Measurements from ENCODE around the gene ITGA1. TPM values are rescaled to one million over a fixed set of nuclear protein-coding genes. Genes with fewer than 3 reads are reported as not detected.

Gene ITGA1
- total and polyA plus RNA-seq, 2 donors (not counting 1 experiment from before 2014, with no cell fraction given) = 0.74 TPM; not detected in 1

DNA sequence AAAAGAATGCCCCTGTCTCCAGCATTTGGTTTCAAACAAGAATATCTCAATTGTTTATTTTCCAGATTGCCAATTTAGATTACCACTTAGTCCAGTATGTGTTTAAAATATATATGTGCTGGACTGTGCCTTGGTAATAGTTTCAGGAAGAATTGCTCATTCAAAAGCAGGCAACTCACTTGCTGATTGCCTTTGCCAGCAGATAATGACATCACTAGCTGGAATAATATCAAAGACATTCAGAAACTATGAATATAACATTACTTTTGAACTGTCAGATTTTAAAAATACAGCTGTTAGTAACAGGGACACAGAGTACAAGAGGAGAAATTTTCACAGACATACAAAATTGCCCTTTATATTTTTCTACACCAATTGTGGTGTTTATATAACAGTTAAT is 105.4 kb downstream of the ITGA1 start:
- H3K27me3 Mint-ChIP-seq = peaks cover 9% of the 10 kb centered on the region
- DNase-seq = no peak
- Histone ChIP-seq H4K20me1 (ENCODE audit: control insufficient read depth, insufficient read depth, low read length, poor library complexity, severe bottlenecking) (no peaks in the 10 kb centered on the region), H3K79me2 (ENCODE audit: control insufficient read depth, insufficient read depth, low read length) (no peaks in the 10 kb centered on the region), H3K27me3 (replicated peaks in 1 of 4; ENCODE audit: control extremely low read depth in 1 of 4, control insufficient read depth in 3 of 4, insufficient read depth in 4 of 4, low read length in 3 of 4) (peaks cover 0 to 3% (median 1%) of the 10 kb centered on the region in 4 experiments), H3K4me1 (ENCODE audit: control insufficient read depth in 2 of 2, insufficient read depth in 2 of 2, low read length in 2 of 2) (no peaks in the 10 kb centered on the region), H3K27ac (ENCODE audit: low read length in 2 of 2) (no peak overlapping the region), H3K4me3 (ENCODE audit: control extremely low read depth in 1 of 5, extremely low read depth in 1 of 5, insufficient read depth in 1 of 5, low read depth in 2 of 5, low read length in 4 of 5) (no peak overlapping the region), H3K4me2 (replicated peaks; ENCODE audit: low read depth, low read length, poor library complexity, severe bottlenecking) (no peak overlapping the region), H3K9me3 (ENCODE audit: control extremely low read depth in 1 of 3, control insufficient read depth in 2 of 3, insufficient read depth in 1 of 3, low read length in 2 of 3) (no peaks in the 10 kb centered on the region), H3K36me3 (replicated peaks in 1 of 2; ENCODE audit: control extremely low read depth in 1 of 2, control insufficient read depth in 1 of 2, extremely low read depth in 1 of 2, insufficient read depth in 2 of 2, low read length in 1 of 2) (no peaks in the 10 kb centered on the region), H2AFZ (ENCODE audit: insufficient read depth, low read depth, low read length, poor library complexity, severe bottlenecking) (no peak overlapping the region), H3K9ac (ENCODE audit: low read length) (no peak overlapping the region)
- H3K9me3 Mint-ChIP-seq (ENCODE audit: insufficient read depth) = no peaks in the 10 kb centered on the region
- POLR2A ChIA-PET = no interaction called here
- no peak for TF ChIP-seq EZH2 (IDR thresholded peaks at IDR 0.05; ENCODE audit: borderline replicate concordance, insufficient read depth, low read depth, low read length, poor library complexity, severe bottlenecking)
- TF ChIP-seq, protein P1, sequence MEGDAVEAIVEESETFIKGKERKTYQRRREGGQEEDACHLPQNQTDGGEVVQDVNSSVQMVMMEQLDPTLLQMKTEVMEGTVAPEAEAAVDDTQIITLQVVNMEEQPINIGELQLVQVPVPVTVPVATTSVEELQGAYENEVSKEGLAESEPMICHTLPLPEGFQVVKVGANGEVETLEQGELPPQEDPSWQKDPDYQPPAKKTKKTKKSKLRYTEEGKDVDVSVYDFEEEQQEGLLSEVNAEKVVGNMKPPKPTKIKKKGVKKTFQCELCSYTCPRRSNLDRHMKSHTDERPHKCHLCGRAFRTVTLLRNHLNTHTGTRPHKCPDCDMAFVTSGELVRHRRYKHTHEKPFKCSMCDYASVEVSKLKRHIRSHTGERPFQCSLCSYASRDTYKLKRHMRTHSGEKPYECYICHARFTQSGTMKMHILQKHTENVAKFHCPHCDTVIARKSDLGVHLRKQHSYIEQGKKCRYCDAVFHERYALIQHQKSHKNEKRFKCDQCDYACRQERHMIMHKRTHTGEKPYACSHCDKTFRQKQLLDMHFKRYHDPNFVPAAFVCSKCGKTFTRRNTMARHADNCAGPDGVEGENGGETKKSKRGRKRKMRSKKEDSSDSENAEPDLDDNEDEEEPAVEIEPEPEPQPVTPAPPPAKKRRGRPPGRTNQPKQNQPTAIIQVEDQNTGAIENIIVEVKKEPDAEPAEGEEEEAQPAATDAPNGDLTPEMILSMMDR (IDR thresholded peaks at IDR 0.05) = no peak
- H3K4me3 Mint-ChIP-seq = no peak overlapping the region
- CTCF ChIA-PET = interaction anchor here (1.3 kb wide), 1 partner anchor 22 kb away, joined by 3 read pairs; no protein-coding TSS in a partner anchor
- H3K4me1 Mint-ChIP-seq = no peaks in the 10 kb centered on the region
- intact Hi-C loops (cut with micrococcal nuclease) = no loop called here
- no peak overlapping the region for H3K27ac Mint-ChIP-seq
- no peak for ATAC-seq (ENCODE audit: low read depth)

DNA sequence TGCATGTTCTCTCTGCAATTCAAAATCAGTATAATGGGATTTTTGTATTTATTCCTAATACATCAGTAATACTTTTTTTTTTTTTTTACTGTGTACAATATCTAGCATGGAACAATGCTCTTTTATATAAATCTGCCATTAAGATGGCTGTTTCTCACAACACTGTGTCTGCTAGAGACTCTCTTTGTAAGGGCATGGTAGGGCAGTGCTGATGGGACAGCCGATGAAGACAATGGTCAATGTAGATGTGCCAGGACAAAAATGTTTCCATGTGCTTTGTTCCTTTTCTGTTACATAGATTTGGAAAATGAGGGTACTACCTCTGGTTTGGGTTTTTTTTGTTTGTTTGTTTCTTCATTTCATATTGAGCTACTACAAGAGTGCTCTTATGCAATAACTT is 106.1 kb downstream of the ITGA1 start:
- H3K79me2 ChIP-seq (ENCODE audit: control insufficient read depth, insufficient read depth, low read length) = no peaks in the 10 kb centered on the region
- no peak overlapping the region for H3K27ac ChIP-seq (ENCODE audit: low read length in 2 of 2)
- H2AFZ ChIP-seq (ENCODE audit: insufficient read depth, low read depth, low read length, poor library complexity, severe bottlenecking) = no peak overlapping the region
- 90% methylated on average over 1 of the region's 1 CpG for WGBS (ENCODE audit: insufficient coverage)
- no peaks in the 10 kb centered on the region for H3K4me1 ChIP-seq (ENCODE audit: control insufficient read depth in 2 of 2, insufficient read depth in 2 of 2, low read length in 2 of 2)
- TF ChIP-seq EZH2 (IDR thresholded peaks at IDR 0.05; ENCODE audit: borderline replicate concordance, insufficient read depth, low read depth, low read length, poor library complexity, severe bottlenecking) = no peak
- TF ChIP-seq, protein P1 (IDR thresholded peaks at IDR 0.05) = no peak
- H3K4me1 Mint-ChIP-seq = no peaks in the 10 kb centered on the region
- ATAC-seq (ENCODE audit: low read depth) = no peak
- no peak overlapping the region for H3K4me2 ChIP-seq (replicated peaks; ENCODE audit: low read depth, low read length, poor library complexity, severe bottlenecking)
- no peak overlapping the region for H3K4me3 ChIP-seq (ENCODE audit: control extremely low read depth in 1 of 5, extremely low read depth in 1 of 5, insufficient read depth in 1 of 5, low read depth in 2 of 5, low read length in 4 of 5)
- H4K20me1 ChIP-seq (ENCODE audit: control insufficient read depth, insufficient read depth, low read length, poor library complexity, severe bottlenecking) = no peaks in the 10 kb centered on the region
- no peak overlapping the region for H3K9ac ChIP-seq (ENCODE audit: low read length)
- ChIA-PET POLR2A (no interaction called here), CTCF (interaction anchor here (1.3 kb wide), 1 partner anchor 22 kb away, joined by 3 read pairs; no protein-coding TSS in a partner anchor)
- no peak for DNase-seq
- peaks cover 9% of the 10 kb centered on the region for H3K27me3 Mint-ChIP-seq
- no peak overlapping the region for H3K27ac Mint-ChIP-seq
- no peaks in the 10 kb centered on the region for H3K36me3 ChIP-seq (replicated peaks in 1 of 2; ENCODE audit: control extremely low read depth in 1 of 2, control insufficient read depth in 1 of 2, extremely low read depth in 1 of 2, insufficient read depth in 2 of 2, low read length in 1 of 2)
- no peak overlapping the region for H3K4me3 Mint-ChIP-seq
- no peaks in the 10 kb centered on the region for H3K9me3 Mint-ChIP-seq (ENCODE audit: insufficient read depth)
- H3K27me3 ChIP-seq (replicated peaks in 1 of 4; ENCODE audit: control extremely low read depth in 1 of 4, control insufficient read depth in 3 of 4, insufficient read depth in 4 of 4, low read length in 3 of 4) = peaks cover 0 to 3% (median 1%) of the 10 kb centered on the region in 4 experiments
- intact Hi-C loops (cut with micrococcal nuclease) = no loop called here
- no peaks in the 10 kb centered on the region for H3K9me3 ChIP-seq (ENCODE audit: control extremely low read depth in 1 of 3, control insufficient read depth in 2 of 3, insufficient read depth in 1 of 3, low read length in 2 of 3)

All from B cell (primary cell).